Hepatocyte (in vitro differentiated cells): ENCODE results near the gene HSD17B14. TPM values are rescaled to one million over a fixed set of nuclear protein-coding genes. Genes with fewer than 3 reads are reported as not detected.

Experiments used
- DNase-seq: peaks from one replicate; pipeline ENCODE4 v3.0.0-alpha.2; 2016; ENCODE audit warnings: low spot score
- H2AFZ ChIP-seq: fragments of 200-600 bp; sonication (generic); 2 replicates; pipeline ENCODE4 v1.6.0; 2016; ENCODE audit warnings: antibody characterized with exemption, mild to moderate bottlenecking
- H3K27ac ChIP-seq: fragments of 200-600 bp; sonication (generic); 2 replicates; pipeline ENCODE4 v1.5.1; 2016; ENCODE audit warnings: mild to moderate bottlenecking
- H3K27me3 ChIP-seq: fragments of 200-600 bp; sonication (generic); 2 replicates; pipeline ENCODE4 v1.6.1; 2016
- H3K36me3 ChIP-seq: fragments of 200-600 bp; sonication (generic); replicated peaks from 2 replicates; pipeline ENCODE4 v1.5.1; 2016; ENCODE audit warnings: low read depth; ENCODE audit not compliant: insufficient read depth
- H3K4me1 ChIP-seq: fragments of 200-600 bp; sonication (generic); 2 replicates; pipeline ENCODE4 v1.5.1; 2016; ENCODE audit warnings: mild to moderate bottlenecking, moderate library complexity; ENCODE audit not compliant: insufficient read depth
- H3K4me2 ChIP-seq: fragments of 200-600 bp; sonication (generic); 2 replicates; pipeline ENCODE4 v1.6.0; 2016
- H3K4me3 ChIP-seq: fragments of 200-600 bp; sonication (generic); 2 replicates; pipeline ENCODE4 v1.5.1; 2016; ENCODE audit warnings: mild to moderate bottlenecking
- H3K79me2 ChIP-seq: fragments of 200-600 bp; sonication (generic); 2 replicates; pipeline ENCODE4 v1.6.0; 2017; ENCODE audit warnings: mild to moderate bottlenecking
- H3K9me2 ChIP-seq: fragments of 200-600 bp; sonication (generic); replicated peaks from 2 replicates; pipeline ENCODE4 v1.6.0; 2017; ENCODE audit warnings: mild to moderate bottlenecking; ENCODE audit not compliant: insufficient read depth
- H3K9me3 ChIP-seq: fragments of 200-600 bp; sonication (generic); 2 replicates; pipeline ENCODE4 v1.5.1; 2016; ENCODE audit warnings: low read depth, mild to moderate bottlenecking
- H4K20me1 ChIP-seq: fragments of 200-600 bp; sonication (generic); 2 replicates; pipeline ENCODE4 v1.6.0; 2016; ENCODE audit warnings: mild to moderate bottlenecking; ENCODE audit not compliant: insufficient read depth, poor library complexity, severe bottlenecking
- CTCF ChIP-seq: fragments of 200-600 bp; sonication (generic); IDR thresholded peaks from 2 replicates; pipeline ENCODE4 v1.5.1; 2016; ENCODE audit warnings: antibody characterized with exemption, mild to moderate bottlenecking; ENCODE audit not compliant: poor library complexity
- EZH2 ChIP-seq: fragments of 200-600 bp; sonication (generic); IDR thresholded peaks from 2 replicates; pipeline ENCODE4 v1.6.1; 2016; ENCODE audit warnings: antibody characterized with exemption, mild to moderate bottlenecking, borderline replicate concordance
- EZH2phosphoT487 ChIP-seq: fragments of 200-600 bp; sonication (generic); IDR thresholded peaks from one replicate; pipeline ENCODE4 v1.6.1; 2018; ENCODE audit warnings: antibody characterized with exemption, mild to moderate bottlenecking, low read depth, moderate library complexity; ENCODE audit not compliant: unreplicated experiment, severe bottlenecking
- WGBS: methylation state at CpG from one replicate; pipeline ENCODE4 v1.1.6; 2016; ENCODE audit warnings: low lambda C conversion rate; ENCODE audit errors: missing lambda C conversion rate; 5-methylcytosine and 5-hydroxymethylcytosine counted together
- polyA plus RNA-seq: library from polyadenylated mRNA; unstranded; fragments of >200 nt; fragmentation: Nextera tagmentation; extraction: Ambion mirVana; gene quantifications from 2 replicates; pipeline ENCODE4 v1.2.1, GENCODE V29; 2016
- total RNA-seq: library from RNA; depleted of rRNA; stranded (reverse); fragments of >200 nt; gene quantifications from 2 replicates; pipeline ENCODE4 v1.2.3, GENCODE V29; 2014

Gene HSD17B14
- total and polyA plus RNA-seq, 2 experiments from 2014 or later, result 64.1 to 91.9 TPM

- no peaks in the 10 kb centered on the region for H4K20me1 ChIP-seq
- H3K4me2 ChIP-seq, result no peak overlapping the region
- no peaks in the 10 kb centered on the region for H3K4me1 ChIP-seq
- H3K36me3 ChIP-seq, result no peaks in the 10 kb centered on the region
- no peaks in the 10 kb centered on the region for H3K27me3 ChIP-seq
- no peak for DNase-seq
- H3K27ac ChIP-seq, result no peak overlapping the region
- no peaks in the 10 kb centered on the region for H3K9me3 ChIP-seq
- H2AFZ ChIP-seq, result no peak overlapping the region
- H3K4me3 ChIP-seq, result no peak overlapping the region
- TF ChIP-seq EZH2phosphoT487, result no peak
- no peak for TF ChIP-seq CTCF
- TF ChIP-seq EZH2, result no peak
- no peaks in the 10 kb centered on the region for H3K9me2 ChIP-seq
- no peaks in the 10 kb centered on the region for H3K79me2 ChIP-seq
- 93% methylated on average over 15 of the region's 15 CpGs for WGBS
Observed at GRCh38 chr19:48845384-48845783, 9.1 kb upstream of the HSD17B14 start.

- H3K9me2 ChIP-seq, result no peaks in the 10 kb centered on the region
- no peaks in the 10 kb centered on the region for H3K79me2 ChIP-seq
- TF ChIP-seq EZH2, result no peak
- TF ChIP-seq CTCF, result no peak
- TF ChIP-seq EZH2phosphoT487, result no peak
- no peaks in the 10 kb centered on the region for H3K9me3 ChIP-seq
- H3K4me3 ChIP-seq, result no peak overlapping the region
- H3K4me2 ChIP-seq, result no peak overlapping the region
- no peaks in the 10 kb centered on the region for H3K36me3 ChIP-seq
- no peak for DNase-seq
- H3K27me3 ChIP-seq, result no peaks in the 10 kb centered on the region
- H3K4me1 ChIP-seq, result no peaks in the 10 kb centered on the region
- no peak overlapping the region for H3K27ac ChIP-seq
- H4K20me1 ChIP-seq, result no peaks in the 10 kb centered on the region
- H2AFZ ChIP-seq, result no peak overlapping the region
- 98% methylated on average over 2 of the region's 2 CpGs for WGBS
Observed at GRCh38 chr19:48844472-48844871, 8.2 kb upstream of the HSD17B14 start.

- Histone ChIP-seq H3K4me2 (no peak overlapping the region), H3K79me2 (no peaks in the 10 kb centered on the region), H3K9me3 (no peaks in the 10 kb centered on the region), H2AFZ (no peak overlapping the region), H3K9me2 (no peaks in the 10 kb centered on the region), H3K4me1 (no peaks in the 10 kb centered on the region), H3K27ac (no peak overlapping the region), H4K20me1 (no peaks in the 10 kb centered on the region), H3K4me3 (no peak overlapping the region), H3K27me3 (no peaks in the 10 kb centered on the region), H3K36me3 (no peaks in the 10 kb centered on the region)
- TF ChIP-seq CTCF (peak; percentile 82), EZH2 (no peak)
- 50% methylated on average over 2 of the region's 2 CpGs for WGBS
- DNase-seq, result peak; percentile 76
Observed at GRCh38 chr19:48842789-48843162, 6.5 kb upstream of the HSD17B14 start.

GRCh38 chr19:48841571-48841970 lies 5.3 kb upstream of the HSD17B14 start:
- Histone ChIP-seq H3K27me3 (no peaks in the 10 kb centered on the region), H3K4me1 (no peaks in the 10 kb centered on the region), H3K79me2 (no peaks in the 10 kb centered on the region), H4K20me1 (no peaks in the 10 kb centered on the region), H2AFZ (no peak overlapping the region), H3K4me3 (no peak overlapping the region), H3K9me3 (no peaks in the 10 kb centered on the region), H3K36me3 (no peaks in the 10 kb centered on the region), H3K9me2 (no peaks in the 10 kb centered on the region), H3K27ac (no peak overlapping the region), H3K4me2 (no peak overlapping the region)
- WGBS, result 92% methylated on average over 6 of the region's 6 CpGs
- TF ChIP-seq EZH2 (no peak), EZH2phosphoT487 (no peak), CTCF (no peak)
- DNase-seq, result no peak
